IMR-90 (cell line): ENCODE measurements around the gene FMN1. TPM values are rescaled to one million over a fixed set of nuclear protein-coding genes. Genes with fewer than 3 reads are reported as not detected.

Experiments
- ATAC-seq: fragments of 200-7000 bp; cut with Tn5 transposase; 2 replicates; pipeline ENCODE4 v1.9.1; 2020; ENCODE audit warnings: low read depth, mild to moderate bottlenecking, moderate library complexity
- BruUV-seq: library from RNA; stranded (reverse); fragments of 400-500 nt; replicated peaks from 2 replicates; lab custom pipeline; 2021; lab: Mats Ljungman, UMichigan
- CTCF ChIA-PET: fragments of 300-600 bp; formaldehyde crosslinking; extraction: SDS; loops from one replicate; lab custom pipeline; 2021; ENCODE audit warnings: antibody characterized with exemption; lab: Yijun Ruan, JAX
- POLR2A ChIA-PET: fragments of 300-600 bp; sonication (Branson Sonifier 250); formaldehyde crosslinking; loops from one replicate; lab custom pipeline; 2022; ENCODE audit warnings: antibody characterized with exemption; ENCODE audit not compliant: unreplicated experiment; lab: Charles Lee
- DNase-seq: peaks from one replicate; pipeline ENCODE4 v3.0.0; 2013
- H2AFZ ChIP-seq: replicated peaks from 2 replicates; pipeline ENCODE3; 2013; ENCODE audit warnings: low read length, mild to moderate bottlenecking; ENCODE audit not compliant: poor library complexity
- H2AK5ac ChIP-seq: 2 replicates; pipeline ENCODE4 v1.6.1; 2013; ENCODE audit warnings: low read depth, low read length, inconsistent platforms
- H2AK9ac ChIP-seq: replicated peaks from 2 replicates; pipeline ENCODE3; 2013; ENCODE audit warnings: mild to moderate bottlenecking, low read depth, low read length, moderate library complexity; ENCODE audit not compliant: poor library complexity
- H2BK120ac ChIP-seq: 2 replicates; pipeline ENCODE4 v1.6.1; 2013; ENCODE audit warnings: low read depth, low read length, inconsistent platforms
- H2BK15ac ChIP-seq: 3 replicates; pipeline ENCODE4 v1.6.1; 2013; ENCODE audit warnings: low read depth, low read length, inconsistent platforms
- H2BK20ac ChIP-seq: 2 replicates; pipeline ENCODE4 v1.6.1; 2013; ENCODE audit warnings: low read depth, mild to moderate bottlenecking, inconsistent platforms, low read length, moderate library complexity
- H2BK5ac ChIP-seq: 2 replicates; pipeline ENCODE4 v1.6.1; 2013; ENCODE audit warnings: mild to moderate bottlenecking, low read depth, low read length, inconsistent platforms; ENCODE audit not compliant: poor library complexity, severe bottlenecking
- H3K14ac ChIP-seq: replicated peaks from 2 replicates; pipeline ENCODE4 v1.6.1; 2013; ENCODE audit warnings: low read depth, low read length, inconsistent platforms
- H3K18ac ChIP-seq: 2 replicates; pipeline ENCODE4 v1.6.1; 2013; ENCODE audit warnings: low read depth, low read length, control low read depth
- H3K23ac ChIP-seq: 2 replicates; pipeline ENCODE4 v1.6.1; 2013; ENCODE audit warnings: low read depth, low read length, inconsistent platforms
- H3K27ac ChIP-seq: 2 replicates; pipeline ENCODE4 v1.5.1; 2013; ENCODE audit warnings: mild to moderate bottlenecking, control low read depth, low read length; ENCODE audit not compliant: insufficient read depth
- H3K27me3 ChIP-seq: 2 replicates; pipeline ENCODE4 v1.6.1; 2013; ENCODE audit warnings: low read length; ENCODE audit not compliant: control insufficient read depth, insufficient read depth
- H3K36me3 ChIP-seq: 2 replicates; pipeline ENCODE4 v1.6.1; 2013; ENCODE audit warnings: low read length, mixed read lengths; ENCODE audit not compliant: control insufficient read depth, insufficient read depth
- H3K4ac ChIP-seq: 2 replicates; pipeline ENCODE4 v1.6.1; 2013; ENCODE audit warnings: low read depth, low read length, inconsistent platforms
- H3K4me1 ChIP-seq: 2 replicates; pipeline ENCODE4 v1.6.1; 2013; ENCODE audit warnings: low read length, mixed read lengths; ENCODE audit not compliant: control insufficient read depth, insufficient read depth
- H3K4me2 ChIP-seq: 2 replicates; pipeline ENCODE4 v1.6.1; 2013; ENCODE audit warnings: low read depth, mild to moderate bottlenecking, control low read depth, low read length, moderate library complexity
- H3K4me3 ChIP-seq: 2 replicates; pipeline ENCODE4 v1.5.1; 2013; ENCODE audit warnings: low read depth, mild to moderate bottlenecking, control low read depth, low read length, moderate library complexity; ENCODE audit not compliant: insufficient read depth
- H3K56ac ChIP-seq: 2 replicates; pipeline ENCODE4 v1.6.1; 2013; ENCODE audit warnings: low read length, inconsistent platforms; ENCODE audit not compliant: insufficient read depth; ENCODE audit errors: extremely low read depth
- H3K79me1 ChIP-seq, 2 experiments: 2 replicates each; pipeline ENCODE4 v1.6.1; 2013; ENCODE audit warnings: low read length in 2 of 2, inconsistent platforms in 1 of 2, low read depth in 1 of 2
- H3K9ac ChIP-seq: 2 replicates; pipeline ENCODE4 v1.6.1; 2013; ENCODE audit warnings: low read depth, low read length, control low read depth
- H3K9me1 ChIP-seq: 2 replicates; pipeline ENCODE4 v1.6.1; 2013; ENCODE audit warnings: low read length, inconsistent platforms; ENCODE audit not compliant: insufficient read depth
- H3K9me3 ChIP-seq: 2 replicates; pipeline ENCODE4 v1.6.1; 2013; ENCODE audit warnings: low read length; ENCODE audit not compliant: control insufficient read depth, insufficient read depth
- H4K20me1 ChIP-seq: 2 replicates; pipeline ENCODE4 v1.6.1; 2013; ENCODE audit warnings: low read length, inconsistent platforms; ENCODE audit not compliant: insufficient read depth
- H4K5ac ChIP-seq: 2 replicates; pipeline ENCODE4 v1.6.1; 2013; ENCODE audit warnings: mild to moderate bottlenecking, low read depth, low read length, control low read depth
- H4K8ac ChIP-seq, 2 experiments: 2 replicates each; pipeline ENCODE4 v1.6.1; 2013; ENCODE audit warnings: low read depth in 2 of 2, low read length in 2 of 2, control low read depth in 1 of 2, inconsistent platforms in 1 of 2
- H4K91ac ChIP-seq: 2 replicates; pipeline ENCODE4 v1.6.1; 2013; ENCODE audit warnings: low read depth, low read length, inconsistent platforms; ENCODE audit not compliant: insufficient read depth
- BHLHE40 ChIP-seq: fragments of 150-350 bp; IDR thresholded peaks from 2 replicates; pipeline ENCODE4 v1.6.1; 2016; ENCODE audit warnings: mild to moderate bottlenecking, low read depth, low read length
- CEBPB ChIP-seq: IDR thresholded peaks from 2 replicates; pipeline ENCODE4 v1.6.1; 2012; ENCODE audit warnings: low read depth, low read length, improper control_type of control experiment
- CHD1 ChIP-seq: IDR thresholded peaks from 2 replicates; pipeline ENCODE4 v1.6.1; 2012; ENCODE audit warnings: low read depth, low read length, improper control_type of control experiment
- CTCF ChIP-seq: conservative IDR thresholded peaks from 2 replicates; pipeline ENCODE4 v1.5.1; 2012; ENCODE audit warnings: mild to moderate bottlenecking, low read depth, low read length, improper control_type of control experiment
- ELK1 ChIP-seq: fragments of 150-350 bp; IDR thresholded peaks from 2 replicates; pipeline ENCODE4 v1.6.1; 2016; ENCODE audit warnings: low read depth, mild to moderate bottlenecking, low read length, moderate library complexity, borderline replicate concordance
- FOS ChIP-seq: fragments of 150-350 bp; IDR thresholded peaks from 2 replicates; pipeline ENCODE4 v1.6.1; 2016; ENCODE audit warnings: low read depth, low read length
- MAFK ChIP-seq: IDR thresholded peaks from 2 replicates; pipeline ENCODE4 v1.6.1; 2012; ENCODE audit warnings: low read depth, low read length, improper control_type of control experiment
- MAZ ChIP-seq: IDR thresholded peaks from 2 replicates; pipeline ENCODE4 v1.6.1; 2012; ENCODE audit warnings: low read depth, mild to moderate bottlenecking, low read length, improper control_type of control experiment, moderate library complexity, borderline replicate concordance
- MXI1 ChIP-seq: IDR thresholded peaks from 2 replicates; pipeline ENCODE4 v1.6.1; 2012; ENCODE audit warnings: low read depth, mild to moderate bottlenecking, low read length, moderate library complexity, borderline replicate concordance
- NFE2L2 ChIP-seq: fragments of 150-350 bp; IDR thresholded peaks from 2 replicates; pipeline ENCODE4 v1.6.1; 2016; ENCODE audit warnings: low read depth, mild to moderate bottlenecking, low read length
- POLR2A ChIP-seq: IDR thresholded peaks from 2 replicates; pipeline ENCODE4 v1.6.1; 2012; ENCODE audit warnings: mild to moderate bottlenecking, low read depth, low read length
- RAD21 ChIP-seq: IDR thresholded peaks from 2 replicates; pipeline ENCODE4 v1.6.1; 2012; ENCODE audit warnings: low read length, improper control_type of control experiment
- RCOR1 ChIP-seq: IDR thresholded peaks from 2 replicates; pipeline ENCODE4 v1.6.1; 2012; ENCODE audit warnings: mild to moderate bottlenecking, low read length, improper control_type of control experiment; ENCODE audit not compliant: insufficient replicate concordance
- RFX5 ChIP-seq: IDR thresholded peaks from 2 replicates; pipeline ENCODE4 v1.8.0; 2012; ENCODE audit warnings: low read depth, mild to moderate bottlenecking, low read length, moderate library complexity
- SMC3 ChIP-seq: fragments of 150-350 bp; IDR thresholded peaks from 2 replicates; pipeline ENCODE4 v1.6.1; 2016; ENCODE audit warnings: low read depth, mild to moderate bottlenecking, antibody characterized with exemption, low read length, moderate library complexity
- WGBS, 2 experiments: methylation state at CpG; one replicate each; pipeline versions ENCODE4 v1.1.5 to v1.1.7; 2013; ENCODE audit warnings: missing lambda C conversion rate in 2 of 2; ENCODE audit not compliant: insufficient read length in 1 of 2; ENCODE audit errors: extremely low coverage in 2 of 2; 5-methylcytosine and 5-hydroxymethylcytosine counted together
- dilution Hi-C: fragments of 300-500 bp; cut with HindIII; formaldehyde crosslinking; loops from one replicate; pipeline ENCODE4 v1.14.3; 2018; ENCODE audit warnings: low sequenced_read_pairs; ENCODE audit not compliant: unreplicated experiment
- in situ Hi-C: fragments of 300-500 bp; cut with MboI; formaldehyde crosslinking; loops from 3 replicates; pipeline ENCODE4 v1.14.3; 2019; ENCODE audit warnings: low sequenced_read_pairs, inconsistent platforms, mixed read lengths
- intact Hi-C: fragments of 100-400 bp; cut with micrococcal nuclease; formaldehyde crosslinking; loops from 2 replicates; pipeline ENCODE4 v1.10.0; 2022
- polyA plus RNA-seq, 3 experiments: library from polyadenylated mRNA; depleted of rRNA; stranded (reverse); fragments of >200 nt; gene quantifications; 2 replicates each; pipeline ENCODE4 v1.2.3, GENCODE V29; 2012; ENCODE audit warnings: low replicate concordance in 1 of 3
- total RNA-seq: library from RNA; depleted of rRNA; stranded (reverse); fragments of >200 nt; gene quantifications from 2 replicates; pipeline ENCODE4 v1.2.3, GENCODE V29; 2012
- TF ChIP-seq, protein P1 (sequence below): fragments of 150-350 bp; IDR thresholded peaks from 2 replicates; pipeline ENCODE4 v1.6.1; 2017; ENCODE audit warnings: mild to moderate bottlenecking, antibody characterized with exemption, low read length, low read depth

Gene FMN1
- total and polyA plus RNA-seq, 2 of the 4 experiments (the other 2 are of a cell fraction): 7.3 to 17.6 TPM

DNA sequence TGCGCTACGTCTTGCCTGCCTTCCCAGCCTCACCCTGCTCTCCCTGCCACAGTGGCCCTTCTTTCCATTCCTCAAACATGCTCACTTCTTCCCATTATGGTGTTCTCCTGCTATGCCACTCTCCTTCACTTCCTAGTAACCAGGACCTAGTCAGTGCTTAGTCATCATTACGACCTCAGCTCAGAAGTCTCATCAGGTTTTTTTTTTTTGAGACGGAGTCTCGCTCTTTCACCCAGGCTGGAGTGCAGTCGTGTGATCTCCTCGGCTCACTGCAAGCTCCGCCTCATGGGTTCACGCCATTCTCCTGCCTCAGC is 327.2 kb downstream of the FMN1 start:
- DNase-seq: peak; percentile 96
- no peaks in the 10 kb centered on the region for H3K9me3 ChIP-seq
- no peak overlapping the region for H2AFZ ChIP-seq
- H2AK5ac ChIP-seq: peak overlapping the region; percentile 97
- H2BK120ac ChIP-seq: peak overlapping the region; percentile 100
- H3K9me1 ChIP-seq: peaks cover 16% of the 10 kb centered on the region
- no peaks in the 10 kb centered on the region; the same call in 1 of the 2 replicates for H3K36me3 ChIP-seq
- H3K27me3 ChIP-seq: no peaks in the 10 kb centered on the region
- CTCF ChIA-PET: interaction anchor here (1.0 kb wide), 1 partner anchor 17 kb away, joined by 3 read pairs; no protein-coding TSS in a partner anchor
- POLR2A ChIA-PET: no interaction called here
- peak overlapping the region; percentile 93 for H3K23ac ChIP-seq
- ATAC-seq: peak; percentile 61
- no peak overlapping the region for H3K4me3 ChIP-seq
- H3K79me1 ChIP-seq: peaks cover 23 to 52% of the 10 kb centered on the region in 2 experiments
- 25% methylated on average over 4 of the region's 9 CpGs; no CpG with 5 or more reads in 1 of the 2 experiments for WGBS, 2 experiments
- H4K8ac ChIP-seq: peak overlapping the region; percentile 94 to 99
- peak overlapping the region; percentile 100 for H4K5ac ChIP-seq
- peak overlapping the region; percentile 99 for H3K56ac ChIP-seq
- peak overlapping the region; percentile 97 for H3K27ac ChIP-seq
- H3K14ac ChIP-seq: peak overlapping the region; percentile 95
- H4K91ac ChIP-seq: peak overlapping the region; percentile 100
- H3K4me1 ChIP-seq: peaks cover 32% of the 10 kb centered on the region
- in situ Hi-C loops: no loop called here
- dilution Hi-C loops: no loop called here
- peak overlapping the region; percentile 100 for H3K18ac ChIP-seq
- peak overlapping the region; percentile 97 for H2BK20ac ChIP-seq
- intact Hi-C loops: loop anchor here (10.0 kb wide), 1 partner anchor 268 kb away; no protein-coding TSS in a partner anchor
- peak overlapping the region; percentile 56 for H3K9ac ChIP-seq
- H4K20me1 ChIP-seq: no peaks in the 10 kb centered on the region
- H2AK9ac ChIP-seq: peak overlapping the region; percentile 79
- peak overlapping the region; percentile 34; the same call in 1 of the 2 replicates for H3K4me2 ChIP-seq
- BruUV-seq: no TSS peak
- H2BK5ac ChIP-seq: peak overlapping the region; percentile 100
- TF ChIP-seq MAFK (peak; percentile 80), FOS (peak; percentile 76), MAZ (no peak), NFE2L2 (peak; percentile 89), CTCF (no peak), CEBPB (no peak), SMC3 (no peak), CHD1 (0 out of 2 replicates have a peak, but pooled peaks have one; percentile 18), MXI1 (no peak), RAD21 (0 out of 2 replicates have a peak, but pooled peaks have one; percentile 16), ELK1 (no peak), POLR2A (no peak), RCOR1 (no peak), BHLHE40 (peak; percentile 65), RFX5 (no peak)
- TF ChIP-seq, protein P1, sequence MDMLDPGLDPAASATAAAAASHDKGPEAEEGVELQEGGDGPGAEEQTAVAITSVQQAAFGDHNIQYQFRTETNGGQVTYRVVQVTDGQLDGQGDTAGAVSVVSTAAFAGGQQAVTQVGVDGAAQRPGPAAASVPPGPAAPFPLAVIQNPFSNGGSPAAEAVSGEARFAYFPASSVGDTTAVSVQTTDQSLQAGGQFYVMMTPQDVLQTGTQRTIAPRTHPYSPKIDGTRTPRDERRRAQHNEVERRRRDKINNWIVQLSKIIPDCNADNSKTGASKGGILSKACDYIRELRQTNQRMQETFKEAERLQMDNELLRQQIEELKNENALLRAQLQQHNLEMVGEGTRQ: no peak
- H3K4ac ChIP-seq: peak overlapping the region; percentile 99
- H2BK15ac ChIP-seq: peak overlapping the region; percentile 95
